Activated CD4-positive, alpha-beta T cell treated with anti-CD3 and anti-CD28 coated beads for 24 hours (primary cell): ENCODE results near the gene ALDH4A1.

Experiments used
- DNase-seq, 2 donors: peaks; one replicate each; pipeline ENCODE4 v3.0.0-alpha.2; 2020; ENCODE audit warnings: low read depth in 2 of 2

The ALDH4A1 gene

DNA sequence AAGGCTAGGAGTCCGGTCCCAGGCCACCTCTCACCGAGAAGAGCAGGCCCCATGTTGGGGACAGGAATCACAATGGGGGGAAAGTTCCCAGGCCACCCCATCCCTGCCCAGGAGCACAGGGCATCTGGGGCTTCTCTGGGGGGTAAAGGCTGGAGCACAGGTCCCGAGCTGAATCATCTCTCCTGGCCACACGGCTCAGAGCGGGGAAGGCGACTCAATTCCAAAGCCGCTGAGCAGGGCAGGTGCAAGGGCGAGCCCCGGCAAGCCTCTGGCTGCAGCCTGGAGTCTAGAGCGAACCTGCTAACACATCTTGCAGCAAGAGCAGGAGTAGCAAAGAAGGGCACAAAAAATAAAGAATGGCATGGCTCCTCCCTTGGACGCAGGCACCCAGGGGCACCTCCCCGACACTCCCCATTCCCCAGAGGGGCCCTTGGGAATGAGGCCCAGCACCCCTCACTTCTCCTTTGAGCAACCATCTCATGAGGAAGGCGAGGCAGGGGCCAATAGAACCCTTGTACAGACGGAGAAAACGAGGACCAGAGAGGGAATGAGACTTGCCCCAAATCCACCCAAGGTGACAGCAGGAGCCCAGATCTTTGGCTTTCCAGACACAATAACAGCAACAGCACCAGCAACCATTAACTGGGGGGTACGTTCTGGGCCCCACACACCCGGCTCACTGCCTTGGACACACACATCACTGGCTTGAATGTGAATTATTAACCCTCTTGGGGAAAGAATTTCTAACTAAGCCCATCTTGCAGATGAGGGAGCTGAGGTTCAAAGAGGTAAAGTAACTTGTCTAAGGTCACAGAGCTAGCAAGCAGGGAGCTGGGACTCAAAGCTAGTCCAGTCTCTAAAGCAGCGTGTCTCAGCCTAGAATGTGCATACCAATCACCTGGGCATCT is 20.7 kb upstream of the ALDH4A1 start:
- DNase-seq: no peak

DNA sequence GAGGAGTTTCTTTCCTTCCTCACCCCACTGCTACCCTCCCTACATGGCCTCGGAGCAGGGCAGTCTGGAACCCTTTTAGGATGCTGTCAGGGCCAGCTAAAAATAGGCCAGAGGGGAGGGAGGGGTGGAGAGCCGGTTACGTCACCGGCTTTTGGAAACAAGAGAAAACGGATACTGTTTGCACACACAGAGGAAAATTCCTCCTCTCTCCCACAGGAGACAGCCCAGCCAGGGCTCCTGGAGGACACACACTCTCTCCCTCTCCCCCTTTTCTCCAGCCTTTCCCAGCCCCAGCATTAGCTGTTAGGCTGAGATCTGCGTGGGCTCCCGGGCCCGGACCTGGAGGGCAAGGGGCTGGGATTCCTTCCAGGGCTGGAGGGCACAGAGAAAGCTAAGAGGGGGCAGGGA is 20.0 kb upstream of the ALDH4A1 start:
- no peak for DNase-seq

DNA sequence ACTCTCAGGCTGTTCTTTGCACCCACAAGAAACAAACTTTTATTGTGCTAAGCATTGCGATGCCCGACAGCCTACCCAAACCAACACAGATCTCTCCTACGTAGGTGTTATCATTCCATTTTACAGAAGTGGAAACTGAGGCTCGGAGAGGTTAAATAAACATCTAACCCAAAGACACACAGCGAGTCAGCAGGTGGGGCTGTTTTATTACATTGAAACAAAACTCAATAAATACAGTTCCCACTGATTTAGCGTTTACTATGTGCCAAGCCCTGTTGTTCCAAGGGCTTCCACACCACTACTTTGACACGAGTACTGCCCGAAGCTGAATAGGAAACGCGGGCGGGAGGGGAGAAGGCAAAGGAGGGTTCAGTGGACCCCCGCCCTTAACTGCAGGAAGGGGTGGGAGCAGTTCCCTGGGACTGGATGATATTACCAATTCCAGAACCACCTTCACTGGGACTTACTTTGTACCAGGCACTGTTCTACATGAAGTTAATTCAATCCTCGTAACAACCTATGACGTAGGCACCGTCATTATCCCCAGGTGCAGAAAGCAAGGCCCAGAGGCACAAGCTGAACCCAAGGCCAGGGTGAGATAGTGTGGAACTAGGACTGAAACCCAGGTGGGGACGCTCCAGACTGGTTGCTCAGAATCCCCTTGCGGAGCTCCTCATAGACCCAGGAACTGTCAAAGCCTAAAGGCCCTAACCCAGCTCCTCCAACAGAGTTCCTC is 19.3 kb upstream of the ALDH4A1 start:
- DNase-seq: no peak

GRCh38 chr1:18920931-18921330 is 18.6 kb upstream of the ALDH4A1 start:
- no peak for DNase-seq

DNA sequence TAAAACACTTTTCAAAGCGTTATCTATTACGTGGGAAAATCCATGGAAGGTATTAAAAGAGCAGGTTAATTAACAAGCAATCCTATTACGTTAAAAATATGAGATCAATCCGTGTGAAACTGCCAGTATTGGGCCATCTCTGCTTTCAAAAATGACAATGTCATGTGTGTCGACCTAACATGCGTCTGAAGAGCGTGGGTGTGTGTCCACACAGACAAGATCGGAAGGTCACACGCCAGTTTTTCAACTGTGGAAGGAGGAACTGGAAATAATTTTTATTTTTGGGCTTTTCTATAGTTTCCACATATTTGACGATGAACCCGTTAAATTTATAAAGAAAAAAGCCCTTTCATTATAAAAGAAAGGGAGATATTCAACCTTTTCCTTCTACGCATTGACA is 17.6 kb upstream of the ALDH4A1 start:
- no peak for DNase-seq

GRCh38 chr1:18919197-18919905 is 17.0 kb upstream of the ALDH4A1 start:
- no peak for DNase-seq

DNA sequence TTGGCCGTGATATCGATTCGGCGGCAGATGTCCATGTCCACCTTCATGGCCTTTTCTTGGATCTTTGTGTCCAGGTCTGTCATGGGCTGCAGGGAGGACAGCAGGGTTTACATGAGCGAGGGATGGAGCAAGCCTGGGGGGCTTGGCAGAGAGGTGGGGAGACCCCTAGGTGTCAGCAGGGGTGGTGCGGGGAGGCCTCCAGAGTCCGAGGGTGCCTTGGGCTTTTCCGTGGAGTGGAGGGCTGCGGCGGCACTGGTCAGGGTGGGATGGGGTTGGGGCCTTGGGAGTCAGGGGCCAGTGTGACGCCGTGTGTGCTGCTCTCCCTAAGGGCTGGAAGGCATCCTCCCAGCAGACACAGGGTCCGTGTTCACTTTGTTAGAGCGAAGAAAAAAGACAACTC is 16.1 kb upstream of the ALDH4A1 start:
- no peak for DNase-seq

- no peak for DNase-seq
Observed at GRCh38 chr1:18917071-18917799, 14.9 kb upstream of the ALDH4A1 start.

DNA sequence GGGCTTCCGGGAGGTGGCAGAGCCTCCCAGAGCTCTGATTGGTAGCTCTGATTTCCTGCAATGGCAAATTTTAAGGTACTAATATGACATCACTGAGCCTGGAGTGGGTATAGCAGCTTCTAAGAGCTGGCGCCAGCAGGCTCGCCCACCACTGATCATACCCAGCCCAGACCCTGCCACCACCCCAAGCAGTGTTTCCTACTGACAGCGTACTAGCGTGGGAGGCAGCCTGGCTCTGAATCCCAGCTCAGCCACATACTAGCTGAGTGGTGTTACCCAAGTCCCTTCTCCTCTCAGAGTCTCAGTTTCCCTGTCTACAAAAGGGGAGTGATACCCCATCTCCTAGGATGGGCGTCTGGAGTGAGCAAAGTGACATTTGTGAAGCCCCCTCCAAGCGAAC is 13.0 kb upstream of the ALDH4A1 start:
- DNase-seq: no peak

DNA sequence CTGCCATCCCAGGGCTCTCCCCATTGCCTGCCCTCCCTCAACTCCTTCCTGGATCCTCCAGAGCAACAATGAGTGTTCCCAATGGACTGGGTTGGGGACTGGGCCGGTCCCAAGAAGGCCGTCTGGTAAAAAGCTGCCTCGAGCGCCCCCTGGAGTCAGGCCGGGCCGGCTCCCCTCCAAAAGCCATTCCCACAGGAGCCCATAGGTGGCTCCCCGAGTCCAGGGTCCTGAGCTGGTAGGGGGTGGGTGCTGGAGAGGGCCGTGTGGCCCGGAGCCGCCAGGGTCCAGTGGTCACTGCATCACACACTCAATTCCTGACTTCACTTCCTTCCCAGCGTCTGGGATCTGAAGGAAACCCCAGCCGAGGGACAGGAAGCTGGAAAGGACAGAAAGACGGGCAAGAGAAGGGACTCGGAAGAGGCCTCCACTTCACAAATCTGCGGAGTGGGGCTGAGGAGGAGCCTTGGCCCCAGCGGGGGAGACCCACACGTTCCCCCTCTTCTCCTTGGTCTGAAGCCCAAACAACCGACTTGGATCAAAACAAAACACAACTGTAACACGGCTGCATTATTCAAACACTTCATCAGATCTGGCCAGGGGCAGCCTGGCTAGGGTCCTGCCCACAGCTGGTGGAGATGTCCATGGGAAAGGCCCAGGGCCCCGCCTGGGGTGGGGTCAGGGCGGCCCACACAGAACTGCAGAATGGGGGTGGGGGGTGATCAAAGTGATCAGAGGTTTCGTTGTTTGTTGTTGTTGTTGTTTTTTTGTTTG is 10.9 kb upstream of the ALDH4A1 start:
- peak; percentile 70 to 72 for DNase-seq

DNA sequence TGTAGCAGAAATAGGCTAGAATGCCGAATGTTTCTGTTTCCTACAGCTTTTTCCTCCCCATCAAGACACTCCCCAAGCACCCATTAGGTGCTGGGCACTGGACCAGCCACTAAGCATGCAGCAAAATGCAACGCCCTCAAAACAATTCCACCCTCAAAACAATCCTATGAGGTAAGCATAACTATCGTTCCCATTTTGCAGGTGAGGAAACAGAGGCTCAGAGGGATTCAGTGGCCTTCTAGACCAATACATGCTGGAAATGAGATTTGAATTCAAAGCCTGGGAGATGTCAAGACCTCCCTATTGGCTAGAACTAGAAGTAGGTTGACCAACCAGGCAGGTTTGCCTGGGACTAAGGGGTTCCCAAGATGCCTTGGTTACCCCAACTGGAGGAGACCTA is 10.2 kb upstream of the ALDH4A1 start:
- DNase-seq: no peak

DNA sequence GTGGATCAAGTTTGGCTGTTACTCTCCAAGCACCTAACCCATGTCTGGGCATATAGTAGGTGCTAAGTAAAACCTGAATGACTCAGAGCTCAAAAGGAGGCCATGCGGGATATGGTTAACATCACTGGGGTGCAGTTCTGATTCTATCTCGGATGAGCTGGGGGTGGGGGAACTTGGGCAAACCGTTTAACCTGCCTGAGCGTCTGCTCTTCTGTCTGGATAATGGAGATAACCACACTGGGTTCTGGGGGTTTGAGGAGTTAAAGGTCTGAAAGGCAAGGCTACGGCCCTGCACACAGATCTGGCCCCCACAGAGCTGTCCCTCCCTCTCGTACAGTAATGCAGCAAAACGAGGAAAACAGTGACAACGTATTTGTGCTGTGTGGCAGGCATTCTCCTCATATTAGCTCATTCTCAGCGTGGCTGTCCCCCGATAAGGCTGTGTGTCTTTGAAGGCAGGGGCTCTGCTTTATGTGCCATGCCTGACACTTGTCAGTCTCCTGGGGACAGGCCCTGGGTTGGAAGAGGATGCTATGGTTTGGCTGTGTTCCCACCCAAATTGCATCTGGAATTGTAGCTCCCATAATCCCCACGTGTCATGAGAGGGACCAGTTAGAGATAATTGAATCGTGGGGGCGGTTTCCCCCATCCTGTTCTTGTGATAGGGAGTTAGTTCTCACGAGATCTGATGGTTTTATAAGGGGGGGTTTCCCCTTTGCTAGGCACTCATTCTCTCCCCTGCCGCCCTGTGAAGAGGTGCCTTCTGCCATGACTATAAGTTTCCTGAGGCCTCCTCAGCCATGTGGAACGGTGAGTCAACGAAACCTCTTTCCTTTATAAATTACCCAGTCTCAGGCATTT is 6.8 kb upstream of the ALDH4A1 start:
- DNase-seq: no peak

DNA sequence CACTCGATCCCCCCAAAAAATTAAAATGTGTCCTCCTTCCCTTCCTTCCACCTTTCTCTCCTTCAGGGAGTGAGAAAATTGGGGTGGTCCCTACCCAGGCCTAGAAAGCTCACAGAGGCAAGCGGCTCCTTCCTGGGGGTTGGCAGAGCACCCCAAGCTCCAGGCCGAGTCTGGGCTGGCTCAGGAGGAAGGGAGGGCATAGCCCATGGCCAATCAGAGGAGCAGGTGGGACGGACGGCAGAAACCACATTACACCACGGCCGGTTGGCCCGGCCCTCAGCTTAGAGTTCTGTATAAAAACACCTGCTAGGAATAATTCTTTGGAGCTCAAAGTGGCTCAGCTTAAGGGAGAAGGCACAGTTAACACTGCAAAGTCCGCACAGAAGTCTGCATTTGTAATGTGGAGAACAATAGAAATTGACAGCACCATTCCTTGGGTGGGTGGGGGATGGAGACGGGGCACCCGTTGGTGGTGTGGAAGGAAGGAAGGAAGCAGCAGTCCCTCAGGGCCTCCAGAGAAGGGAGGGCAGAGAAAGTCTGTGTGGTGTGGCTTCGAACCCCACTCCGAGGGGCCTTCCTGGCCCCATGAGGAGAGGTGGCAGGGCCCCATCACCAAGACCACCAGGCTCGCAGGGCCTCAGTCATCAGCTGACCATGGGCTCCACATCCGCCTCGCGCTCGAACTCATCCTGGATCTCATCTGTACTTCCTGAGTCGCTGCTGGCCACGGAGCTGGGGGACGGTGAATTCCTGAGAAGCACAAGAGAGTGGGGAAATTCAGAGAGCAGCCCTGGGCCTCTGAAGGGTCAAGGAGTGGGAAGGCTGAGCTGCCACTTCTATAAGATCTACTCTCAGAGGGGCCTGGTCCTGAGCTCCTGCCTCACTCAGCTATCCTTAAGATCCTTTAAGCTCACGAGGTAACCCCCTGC is 5.8 kb upstream of the ALDH4A1 start:
- no peak for DNase-seq

DNA sequence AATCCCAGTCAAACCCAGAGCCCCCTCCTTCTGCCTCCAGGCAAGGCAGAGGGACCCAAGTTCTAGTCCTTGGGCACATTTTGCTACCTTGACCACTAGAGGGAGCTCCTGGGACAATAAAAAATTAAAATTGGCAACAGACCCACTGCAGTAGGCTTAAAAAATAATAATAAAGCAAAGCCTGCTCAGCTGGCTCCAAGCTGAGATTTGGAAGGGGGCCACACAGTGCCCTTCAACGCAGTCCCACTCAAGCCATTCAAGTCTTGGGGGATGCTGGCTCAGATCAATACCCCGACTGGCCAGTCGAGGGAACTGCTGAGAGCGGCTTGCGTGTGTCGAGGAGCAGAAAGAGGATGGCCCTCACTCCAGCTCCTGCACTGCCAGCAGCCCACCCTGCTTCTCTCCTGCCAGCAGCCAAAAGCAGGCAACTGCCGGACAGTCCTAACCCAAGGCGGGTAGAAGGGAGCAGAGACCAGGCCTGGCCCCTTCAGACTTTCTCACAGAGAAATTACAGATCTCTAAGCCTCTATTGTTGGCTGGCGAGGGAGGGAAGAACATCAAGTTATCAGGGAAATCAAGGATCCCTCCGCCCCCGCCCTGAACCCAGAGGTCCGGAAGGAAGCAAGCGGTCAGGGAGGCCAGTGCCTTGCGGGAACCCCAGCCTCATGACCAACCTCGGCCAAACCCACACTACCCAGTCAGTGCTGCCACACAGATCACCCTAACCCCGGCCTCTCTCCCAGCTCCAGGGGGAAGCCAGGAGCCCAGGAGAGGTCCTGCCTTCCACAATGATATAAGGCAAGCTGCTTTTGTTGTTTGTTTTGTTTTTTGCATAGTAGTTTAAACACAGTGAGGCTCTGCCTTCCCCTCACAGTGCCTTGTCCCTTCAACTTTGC is 4.9 kb upstream of the ALDH4A1 start:
- DNase-seq: peak; percentile 26 to 48

- DNase-seq: no peak
Observed at GRCh38 chr1:18903291-18903756, 969 bp upstream of the ALDH4A1 start.

DNA sequence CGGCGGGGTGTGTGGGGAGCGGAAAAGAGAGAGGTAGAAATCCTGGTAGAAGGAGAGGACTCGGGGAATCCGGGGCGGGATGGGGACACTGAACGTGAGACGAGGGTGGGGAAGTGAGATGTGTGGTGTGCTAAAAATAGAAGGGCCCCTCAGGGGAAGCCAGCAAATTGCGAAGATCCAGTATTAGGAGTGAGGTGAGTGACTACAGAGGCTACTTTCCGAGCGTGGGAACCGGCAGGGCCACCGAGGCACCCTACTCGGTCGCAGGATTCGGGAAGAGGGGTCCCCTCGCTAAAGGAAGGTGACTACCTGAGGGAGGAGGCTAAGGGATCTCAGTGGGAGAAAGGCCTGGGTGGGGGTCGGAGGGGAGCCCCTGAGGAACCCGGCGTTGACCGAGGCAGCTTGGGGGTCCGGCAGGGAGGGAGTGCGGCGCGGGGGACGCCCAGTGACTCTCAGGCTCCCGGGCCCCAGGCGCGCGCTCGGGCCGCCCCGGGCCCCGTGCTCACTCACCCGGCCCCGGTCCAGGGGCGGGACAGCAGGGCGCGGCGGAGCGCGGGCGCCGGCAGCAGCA is 318 bp downstream of the ALDH4A1 start:
- DNase-seq: no peak
